RWPE2 (cell line): Measurements from ENCODE around the gene NUMB.

ENCODE experiments used
- ATAC-seq: fragments of 200-7000 bp; cut with Tn5 transposase; 3 replicates; pipeline ENCODE4 v1.9.1; 2021; ENCODE audit warnings: low read depth
- DNase-seq: peaks from one replicate; pipeline ENCODE4 v3.0.0-alpha.2; 2020; ENCODE audit warnings: low spot score
- H3K27ac ChIP-seq: fragments of 450-650 bp; 2 replicates; pipeline ENCODE4 v1.5.1; 2017; ENCODE audit warnings: mild to moderate bottlenecking; ENCODE audit not compliant: poor library complexity, severe bottlenecking
- H3K27me3 ChIP-seq: fragments of 250-450 bp; sonication (Bioruptor Pico); 2 replicates; pipeline ENCODE4 v1.5.1; 2021; ENCODE audit warnings: mild to moderate bottlenecking, moderate library complexity; ENCODE audit not compliant: insufficient read depth, poor library complexity, severe bottlenecking
- H3K36me3 ChIP-seq: fragments of 250-450 bp; sonication (Bioruptor Pico); 2 replicates; pipeline ENCODE4 v1.5.1; 2020; ENCODE audit warnings: low read depth, mild to moderate bottlenecking, moderate library complexity
- H3K4me1 ChIP-seq: fragments of 250-450 bp; sonication (Bioruptor Pico); 2 replicates; pipeline ENCODE4 v1.5.1; 2021; ENCODE audit warnings: mild to moderate bottlenecking, moderate library complexity; ENCODE audit not compliant: insufficient read depth, poor library complexity, severe bottlenecking
- H3K4me3 ChIP-seq: fragments of 250-450 bp; sonication (Bioruptor Pico); 2 replicates; pipeline ENCODE4 v1.5.1; 2021; ENCODE audit warnings: mild to moderate bottlenecking, moderate library complexity; ENCODE audit not compliant: severe bottlenecking
- H3K9me3 ChIP-seq: fragments of 250-450 bp; sonication (Bioruptor Pico); 2 replicates; pipeline ENCODE4 v1.5.1; 2021; ENCODE audit warnings: mild to moderate bottlenecking, moderate library complexity; ENCODE audit not compliant: severe bottlenecking
- TF ChIP-seq, protein P1 (sequence below): fragments of 450-650 bp; IDR thresholded peaks from one replicate; pipeline ENCODE4 v1.5.1; 2017; ENCODE audit warnings: mild to moderate bottlenecking, moderate library complexity; ENCODE audit not compliant: poor library complexity, severe bottlenecking

NUMB gene

DNA sequence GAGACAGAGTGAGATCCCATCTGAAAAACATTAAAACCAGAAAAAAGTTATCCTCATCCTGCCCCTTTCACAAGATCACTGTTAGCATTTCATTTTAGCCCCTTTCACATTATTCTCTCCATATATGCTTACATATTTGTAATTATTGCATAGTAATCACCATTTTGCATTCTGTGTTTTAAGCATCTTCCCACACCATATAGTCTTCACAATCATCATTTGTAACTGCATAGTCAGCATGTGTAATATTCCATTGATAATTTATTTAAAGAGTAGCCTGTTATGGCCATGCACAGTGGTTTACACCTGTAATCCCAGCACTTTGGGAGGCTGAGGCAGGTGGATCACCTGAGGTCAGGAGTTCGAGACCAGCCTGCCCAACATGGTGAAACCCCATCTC, 209.2 kb downstream of the NUMB start:
- TF ChIP-seq, protein P1, sequence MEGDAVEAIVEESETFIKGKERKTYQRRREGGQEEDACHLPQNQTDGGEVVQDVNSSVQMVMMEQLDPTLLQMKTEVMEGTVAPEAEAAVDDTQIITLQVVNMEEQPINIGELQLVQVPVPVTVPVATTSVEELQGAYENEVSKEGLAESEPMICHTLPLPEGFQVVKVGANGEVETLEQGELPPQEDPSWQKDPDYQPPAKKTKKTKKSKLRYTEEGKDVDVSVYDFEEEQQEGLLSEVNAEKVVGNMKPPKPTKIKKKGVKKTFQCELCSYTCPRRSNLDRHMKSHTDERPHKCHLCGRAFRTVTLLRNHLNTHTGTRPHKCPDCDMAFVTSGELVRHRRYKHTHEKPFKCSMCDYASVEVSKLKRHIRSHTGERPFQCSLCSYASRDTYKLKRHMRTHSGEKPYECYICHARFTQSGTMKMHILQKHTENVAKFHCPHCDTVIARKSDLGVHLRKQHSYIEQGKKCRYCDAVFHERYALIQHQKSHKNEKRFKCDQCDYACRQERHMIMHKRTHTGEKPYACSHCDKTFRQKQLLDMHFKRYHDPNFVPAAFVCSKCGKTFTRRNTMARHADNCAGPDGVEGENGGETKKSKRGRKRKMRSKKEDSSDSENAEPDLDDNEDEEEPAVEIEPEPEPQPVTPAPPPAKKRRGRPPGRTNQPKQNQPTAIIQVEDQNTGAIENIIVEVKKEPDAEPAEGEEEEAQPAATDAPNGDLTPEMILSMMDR, result no peak
- Histone ChIP-seq H3K4me1 (peaks cover 6% of the 10 kb centered on the region), H3K9me3 (no peaks in the 10 kb centered on the region), H3K27ac (peak overlapping the region; percentile 24), H3K27me3 (no peaks in the 10 kb centered on the region), H3K4me3 (no peak overlapping the region), H3K36me3 (no peaks in the 10 kb centered on the region)
- no peak for ATAC-seq
- DNase-seq, result no peak

DNA sequence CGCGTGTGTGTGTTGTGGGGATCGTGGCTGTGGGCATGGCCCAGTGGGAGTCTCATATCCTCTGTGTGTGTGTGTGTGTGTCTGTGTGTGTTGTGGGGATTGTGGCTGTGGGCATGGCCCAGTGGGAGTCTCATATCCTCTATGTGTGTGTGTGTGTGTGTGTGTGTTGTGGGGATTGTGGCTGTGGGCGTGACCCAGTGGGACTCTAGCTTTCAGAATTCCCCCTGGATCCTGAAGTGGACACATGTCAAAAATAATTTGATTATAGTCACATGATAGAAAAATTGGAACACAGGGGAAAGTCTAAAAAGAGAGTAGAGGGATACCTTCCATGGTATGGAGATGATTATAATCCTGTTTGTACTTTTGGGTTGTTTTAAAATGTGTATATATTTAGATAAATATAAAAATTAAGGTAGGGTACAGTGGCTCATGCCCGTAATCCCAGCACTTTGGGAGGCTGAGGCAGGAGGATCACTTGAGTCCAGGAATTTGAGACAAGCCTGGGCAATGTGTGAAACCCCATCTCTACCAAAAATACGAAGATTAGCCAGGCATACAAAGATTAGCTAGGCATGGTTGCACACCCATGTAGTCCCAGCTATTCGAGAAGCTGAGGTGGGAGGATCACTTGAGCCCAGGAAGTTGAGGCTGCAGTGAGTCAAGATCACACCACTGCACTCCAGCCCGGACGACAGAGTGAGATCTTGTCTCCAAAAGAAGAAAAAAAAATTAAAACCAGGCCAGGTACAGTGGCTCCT, 210.1 kb downstream of the NUMB start:
- peak overlapping the region; percentile 24 for H3K27ac ChIP-seq
- no peaks in the 10 kb centered on the region for H3K27me3 ChIP-seq
- no peaks in the 10 kb centered on the region for H3K36me3 ChIP-seq
- TF ChIP-seq, protein P1, result no peak
- no peak overlapping the region for H3K4me3 ChIP-seq
- DNase-seq (peak; percentile 41), ATAC-seq (peak; percentile 58)
- no peaks in the 10 kb centered on the region for H3K9me3 ChIP-seq
- peaks cover 6% of the 10 kb centered on the region for H3K4me1 ChIP-seq

DNA sequence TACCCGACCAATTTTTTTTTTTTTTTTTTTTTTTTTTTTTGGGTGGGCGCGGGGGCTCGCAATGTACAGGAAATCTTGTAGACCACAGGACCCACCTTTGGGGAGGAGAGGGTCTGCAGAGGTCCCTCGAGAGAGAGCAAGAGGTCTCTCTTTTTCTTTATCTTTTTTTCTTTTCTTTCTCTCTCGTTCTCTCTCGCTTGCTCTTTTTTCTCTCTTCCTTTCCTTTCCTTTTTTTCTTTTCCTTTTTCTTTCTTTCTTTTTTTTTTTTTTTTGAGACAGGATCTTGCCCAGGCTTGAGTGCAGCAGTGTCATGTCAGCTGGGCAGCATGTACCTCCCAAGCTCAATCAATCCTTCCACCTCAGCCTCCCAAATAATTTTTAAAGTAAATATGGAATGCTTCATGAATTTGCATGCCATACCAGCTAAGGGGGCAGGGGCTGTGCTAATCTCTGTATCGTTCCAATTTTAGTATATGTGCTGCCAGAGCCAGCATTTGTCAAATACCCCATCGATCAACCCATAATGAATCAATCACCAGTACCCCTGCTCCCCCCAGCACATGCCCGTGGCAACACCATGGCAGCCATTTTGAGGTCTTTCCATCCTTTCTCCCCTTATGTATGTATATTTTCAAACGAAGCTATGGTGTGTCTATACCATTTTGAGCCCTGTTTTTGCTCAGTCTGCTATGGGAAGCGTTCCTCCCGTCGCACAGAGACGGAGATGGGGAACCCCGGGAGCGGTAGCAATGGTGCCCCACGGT, 211.8 kb downstream of the NUMB start:
- no peaks in the 10 kb centered on the region for H3K36me3 ChIP-seq
- no peak overlapping the region for H3K27ac ChIP-seq
- H3K27me3 ChIP-seq, result no peaks in the 10 kb centered on the region
- ATAC-seq, result no peak
- peak overlapping the region; percentile 35 for H3K4me3 ChIP-seq
- peaks cover 6% of the 10 kb centered on the region for H3K4me1 ChIP-seq
- H3K9me3 ChIP-seq, result no peaks in the 10 kb centered on the region
- DNase-seq, result peak; percentile 13
- TF ChIP-seq, protein P1, result no peak

DNA sequence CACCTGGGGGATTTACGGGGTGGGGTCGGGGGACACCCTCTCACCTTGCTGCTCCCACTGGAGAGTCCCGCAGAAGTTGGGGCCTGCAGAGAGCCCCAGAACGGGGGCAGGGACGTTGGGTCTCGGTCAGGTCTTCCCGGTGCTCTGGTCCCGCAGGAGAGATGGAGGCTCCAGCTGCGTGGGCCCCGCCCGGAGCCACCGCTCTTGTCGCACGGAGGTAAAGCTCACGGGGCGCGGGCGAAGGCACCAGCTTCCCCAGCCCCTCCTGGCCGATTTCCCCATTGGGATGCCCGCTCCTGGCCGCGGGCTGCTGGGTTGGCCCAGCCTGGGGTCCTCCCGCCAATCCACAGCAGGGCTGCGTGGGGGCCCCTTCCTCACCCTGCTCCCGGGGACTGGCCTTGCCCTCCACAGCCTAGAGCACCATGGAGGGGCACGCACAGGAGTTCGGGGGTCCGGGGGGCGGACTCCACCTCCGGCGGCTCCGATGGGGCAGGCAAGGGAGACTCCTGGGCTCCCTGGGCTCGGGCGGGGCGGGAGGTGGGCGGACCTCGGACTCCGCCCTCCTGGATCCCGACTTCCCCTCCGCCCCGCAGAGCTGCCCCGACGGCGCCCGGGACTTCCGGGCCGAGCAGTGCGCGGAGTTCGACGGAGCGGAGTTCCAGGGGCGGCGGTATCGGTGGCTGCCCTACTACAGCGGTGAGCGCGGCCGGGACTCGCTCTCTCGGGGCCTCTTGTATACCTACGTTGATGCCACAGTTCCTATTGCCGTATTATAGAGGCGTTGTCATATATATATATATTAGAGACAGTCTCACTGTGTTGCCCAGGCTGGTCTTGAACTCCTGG, 212.6 kb downstream of the NUMB start:
- Histone ChIP-seq H3K36me3 (no peaks in the 10 kb centered on the region), H3K4me1 (peaks cover 6% of the 10 kb centered on the region), H3K9me3 (no peaks in the 10 kb centered on the region), H3K27me3 (no peaks in the 10 kb centered on the region), H3K4me3 (peak overlapping the region; percentile 35), H3K27ac (no peak overlapping the region)
- DNase-seq, result peak; percentile 70
- ATAC-seq, result peak; percentile 69
- TF ChIP-seq, protein P1, result no peak
